IMR-90 (cell line): Measurements from ENCODE around the gene ATP5MK. TPM values are rescaled to one million over a fixed set of nuclear protein-coding genes. Genes with fewer than 3 reads are reported as not detected.

Source experiments
- ATAC-seq: fragments of 200-7000 bp; cut with Tn5 transposase; 2 replicates; pipeline ENCODE4 v1.9.1; 2020; ENCODE audit warnings: low read depth, mild to moderate bottlenecking, moderate library complexity
- BruUV-seq: library from RNA; stranded (reverse); fragments of 400-500 nt; replicated peaks from 2 replicates; lab custom pipeline; 2021; lab: Mats Ljungman, UMichigan
- CTCF ChIA-PET: fragments of 300-600 bp; formaldehyde crosslinking; extraction: SDS; loops from one replicate; lab custom pipeline; 2021; ENCODE audit warnings: antibody characterized with exemption; lab: Yijun Ruan, JAX
- POLR2A ChIA-PET: fragments of 300-600 bp; sonication (Branson Sonifier 250); formaldehyde crosslinking; loops from one replicate; lab custom pipeline; 2022; ENCODE audit warnings: antibody characterized with exemption; ENCODE audit not compliant: unreplicated experiment; lab: Charles Lee
- DNase-seq: peaks from one replicate; pipeline ENCODE4 v3.0.0; 2013
- H2AFZ ChIP-seq: replicated peaks from 2 replicates; pipeline ENCODE3; 2013; ENCODE audit warnings: low read length, mild to moderate bottlenecking; ENCODE audit not compliant: poor library complexity
- H2AK5ac ChIP-seq: 2 replicates; pipeline ENCODE4 v1.6.1; 2013; ENCODE audit warnings: low read depth, low read length, inconsistent platforms
- H2AK9ac ChIP-seq: replicated peaks from 2 replicates; pipeline ENCODE3; 2013; ENCODE audit warnings: mild to moderate bottlenecking, low read depth, low read length, moderate library complexity; ENCODE audit not compliant: poor library complexity
- H2BK120ac ChIP-seq: 2 replicates; pipeline ENCODE4 v1.6.1; 2013; ENCODE audit warnings: low read depth, low read length, inconsistent platforms
- H2BK15ac ChIP-seq: 3 replicates; pipeline ENCODE4 v1.6.1; 2013; ENCODE audit warnings: low read depth, low read length, inconsistent platforms
- H2BK20ac ChIP-seq: 2 replicates; pipeline ENCODE4 v1.6.1; 2013; ENCODE audit warnings: low read depth, mild to moderate bottlenecking, inconsistent platforms, low read length, moderate library complexity
- H2BK5ac ChIP-seq: 2 replicates; pipeline ENCODE4 v1.6.1; 2013; ENCODE audit warnings: mild to moderate bottlenecking, low read depth, low read length, inconsistent platforms; ENCODE audit not compliant: poor library complexity, severe bottlenecking
- H3K14ac ChIP-seq: replicated peaks from 2 replicates; pipeline ENCODE4 v1.6.1; 2013; ENCODE audit warnings: low read depth, low read length, inconsistent platforms
- H3K18ac ChIP-seq: 2 replicates; pipeline ENCODE4 v1.6.1; 2013; ENCODE audit warnings: low read depth, low read length, control low read depth
- H3K23ac ChIP-seq: 2 replicates; pipeline ENCODE4 v1.6.1; 2013; ENCODE audit warnings: low read depth, low read length, inconsistent platforms
- H3K27ac ChIP-seq: 2 replicates; pipeline ENCODE4 v1.5.1; 2013; ENCODE audit warnings: mild to moderate bottlenecking, control low read depth, low read length; ENCODE audit not compliant: insufficient read depth
- H3K27me3 ChIP-seq: 2 replicates; pipeline ENCODE4 v1.6.1; 2013; ENCODE audit warnings: low read length; ENCODE audit not compliant: control insufficient read depth, insufficient read depth
- H3K36me3 ChIP-seq: 2 replicates; pipeline ENCODE4 v1.6.1; 2013; ENCODE audit warnings: low read length, mixed read lengths; ENCODE audit not compliant: control insufficient read depth, insufficient read depth
- H3K4ac ChIP-seq: 2 replicates; pipeline ENCODE4 v1.6.1; 2013; ENCODE audit warnings: low read depth, low read length, inconsistent platforms
- H3K4me1 ChIP-seq: 2 replicates; pipeline ENCODE4 v1.6.1; 2013; ENCODE audit warnings: low read length, mixed read lengths; ENCODE audit not compliant: control insufficient read depth, insufficient read depth
- H3K4me2 ChIP-seq: 2 replicates; pipeline ENCODE4 v1.6.1; 2013; ENCODE audit warnings: low read depth, mild to moderate bottlenecking, control low read depth, low read length, moderate library complexity
- H3K4me3 ChIP-seq: 2 replicates; pipeline ENCODE4 v1.5.1; 2013; ENCODE audit warnings: low read depth, mild to moderate bottlenecking, control low read depth, low read length, moderate library complexity; ENCODE audit not compliant: insufficient read depth
- H3K56ac ChIP-seq: 2 replicates; pipeline ENCODE4 v1.6.1; 2013; ENCODE audit warnings: low read length, inconsistent platforms; ENCODE audit not compliant: insufficient read depth; ENCODE audit errors: extremely low read depth
- H3K79me1 ChIP-seq, 2 experiments: 2 replicates each; pipeline ENCODE4 v1.6.1; 2013; ENCODE audit warnings: low read length in 2 of 2, inconsistent platforms in 1 of 2, low read depth in 1 of 2
- H3K9ac ChIP-seq: 2 replicates; pipeline ENCODE4 v1.6.1; 2013; ENCODE audit warnings: low read depth, low read length, control low read depth
- H3K9me1 ChIP-seq: 2 replicates; pipeline ENCODE4 v1.6.1; 2013; ENCODE audit warnings: low read length, inconsistent platforms; ENCODE audit not compliant: insufficient read depth
- H3K9me3 ChIP-seq: 2 replicates; pipeline ENCODE4 v1.6.1; 2013; ENCODE audit warnings: low read length; ENCODE audit not compliant: control insufficient read depth, insufficient read depth
- H4K20me1 ChIP-seq: 2 replicates; pipeline ENCODE4 v1.6.1; 2013; ENCODE audit warnings: low read length, inconsistent platforms; ENCODE audit not compliant: insufficient read depth
- H4K5ac ChIP-seq: 2 replicates; pipeline ENCODE4 v1.6.1; 2013; ENCODE audit warnings: mild to moderate bottlenecking, low read depth, low read length, control low read depth
- H4K8ac ChIP-seq, 2 experiments: 2 replicates each; pipeline ENCODE4 v1.6.1; 2013; ENCODE audit warnings: low read depth in 2 of 2, low read length in 2 of 2, control low read depth in 1 of 2, inconsistent platforms in 1 of 2
- H4K91ac ChIP-seq: 2 replicates; pipeline ENCODE4 v1.6.1; 2013; ENCODE audit warnings: low read depth, low read length, inconsistent platforms; ENCODE audit not compliant: insufficient read depth
- BHLHE40 ChIP-seq: fragments of 150-350 bp; IDR thresholded peaks from 2 replicates; pipeline ENCODE4 v1.6.1; 2016; ENCODE audit warnings: mild to moderate bottlenecking, low read depth, low read length
- CHD1 ChIP-seq: IDR thresholded peaks from 2 replicates; pipeline ENCODE4 v1.6.1; 2012; ENCODE audit warnings: low read depth, low read length, improper control_type of control experiment
- CTCF ChIP-seq: conservative IDR thresholded peaks from 2 replicates; pipeline ENCODE4 v1.5.1; 2012; ENCODE audit warnings: mild to moderate bottlenecking, low read depth, low read length, improper control_type of control experiment
- ELK1 ChIP-seq: fragments of 150-350 bp; IDR thresholded peaks from 2 replicates; pipeline ENCODE4 v1.6.1; 2016; ENCODE audit warnings: low read depth, mild to moderate bottlenecking, low read length, moderate library complexity, borderline replicate concordance
- MAFK ChIP-seq: IDR thresholded peaks from 2 replicates; pipeline ENCODE4 v1.6.1; 2012; ENCODE audit warnings: low read depth, low read length, improper control_type of control experiment
- MXI1 ChIP-seq: IDR thresholded peaks from 2 replicates; pipeline ENCODE4 v1.6.1; 2012; ENCODE audit warnings: low read depth, mild to moderate bottlenecking, low read length, moderate library complexity, borderline replicate concordance
- NFE2L2 ChIP-seq: fragments of 150-350 bp; IDR thresholded peaks from 2 replicates; pipeline ENCODE4 v1.6.1; 2016; ENCODE audit warnings: low read depth, mild to moderate bottlenecking, low read length
- POLR2A ChIP-seq: IDR thresholded peaks from 2 replicates; pipeline ENCODE4 v1.6.1; 2012; ENCODE audit warnings: mild to moderate bottlenecking, low read depth, low read length
- RCOR1 ChIP-seq: IDR thresholded peaks from 2 replicates; pipeline ENCODE4 v1.6.1; 2012; ENCODE audit warnings: mild to moderate bottlenecking, low read length, improper control_type of control experiment; ENCODE audit not compliant: insufficient replicate concordance
- RFX5 ChIP-seq: IDR thresholded peaks from 2 replicates; pipeline ENCODE4 v1.8.0; 2012; ENCODE audit warnings: low read depth, mild to moderate bottlenecking, low read length, moderate library complexity
- WGBS, 2 experiments: methylation state at CpG; one replicate each; pipeline versions ENCODE4 v1.1.5 to v1.1.7; 2013; ENCODE audit warnings: missing lambda C conversion rate in 2 of 2; ENCODE audit not compliant: insufficient read length in 1 of 2; ENCODE audit errors: extremely low coverage in 2 of 2; 5-methylcytosine and 5-hydroxymethylcytosine counted together
- dilution Hi-C: fragments of 300-500 bp; cut with HindIII; formaldehyde crosslinking; loops from one replicate; pipeline ENCODE4 v1.14.3; 2018; ENCODE audit warnings: low sequenced_read_pairs; ENCODE audit not compliant: unreplicated experiment
- in situ Hi-C: fragments of 300-500 bp; cut with MboI; formaldehyde crosslinking; loops from 3 replicates; pipeline ENCODE4 v1.14.3; 2019; ENCODE audit warnings: low sequenced_read_pairs, inconsistent platforms, mixed read lengths
- intact Hi-C: fragments of 100-400 bp; cut with micrococcal nuclease; formaldehyde crosslinking; loops from 2 replicates; pipeline ENCODE4 v1.10.0; 2022
- polyA plus RNA-seq, 3 experiments: library from polyadenylated mRNA; depleted of rRNA; stranded (reverse); fragments of >200 nt; gene quantifications; 2 replicates each; pipeline ENCODE4 v1.2.3, GENCODE V29; 2012; ENCODE audit warnings: low replicate concordance in 1 of 3
- total RNA-seq: library from RNA; depleted of rRNA; stranded (reverse); fragments of >200 nt; gene quantifications from 2 replicates; pipeline ENCODE4 v1.2.3, GENCODE V29; 2012

The ATP5MK gene
- total and polyA plus RNA-seq, 2 of the 4 experiments (the other 2 are of a cell fraction) = 73.4 to 101 TPM

GRCh38 chr10:103445366-103445765 is 49.1 kb upstream of the ATP5MK start:
- TF ChIP-seq BHLHE40 = no peak
- TF ChIP-seq POLR2A = no peak
- TF ChIP-seq RCOR1 = no peak
- no peak for TF ChIP-seq CHD1
- TF ChIP-seq NFE2L2 = no peak
- TF ChIP-seq MXI1 = no peak
- no peak for TF ChIP-seq RFX5
- TF ChIP-seq CTCF = no peak
- no peak for TF ChIP-seq MAFK
- TF ChIP-seq ELK1 = no peak
- Histone ChIP-seq H3K4me3 (no peak overlapping the region), H4K8ac (no peak overlapping the region), H2BK15ac (no peak overlapping the region), H2BK120ac (no peak overlapping the region), H3K9me3 (no peaks in the 10 kb centered on the region), H3K27ac (no peak overlapping the region), H3K4me2 (no peak overlapping the region), H4K5ac (no peak overlapping the region), H3K4me1 (no peaks in the 10 kb centered on the region; the same call in 1 of the 2 replicates), H3K4ac (no peak overlapping the region), H2BK20ac (no peak overlapping the region), H2BK5ac (no peak overlapping the region), H3K36me3 (peaks cover 68% of the 10 kb centered on the region), H3K27me3 (no peaks in the 10 kb centered on the region), H3K23ac (no peak overlapping the region), H3K9me1 (peaks cover 2% of the 10 kb centered on the region; the same call in 1 of the 2 replicates), H3K56ac (no peak overlapping the region), H4K20me1 (peaks cover 12% of the 10 kb centered on the region; the same call in 1 of the 2 replicates), H2AK5ac (no peak overlapping the region), H2AFZ (no peak overlapping the region), H4K91ac (no peak overlapping the region), H3K79me1 (peaks cover 0 to 22% of the 10 kb centered on the region in 2 experiments; a peak in 1 of 4 replicates), H2AK9ac (no peak overlapping the region), H3K18ac (no peak overlapping the region), H3K14ac (no peak overlapping the region), H3K9ac (no peak overlapping the region)
- ATAC-seq (no peak), DNase-seq (no peak)
- POLR2A ChIA-PET = no interaction called here
- in situ Hi-C loops (no loop called here), intact Hi-C loops (no loop called here), dilution Hi-C loops (no loop called here)
- BruUV-seq = no TSS peak
- 88% methylated on average over 3 of the region's 9 CpGs; no CpG with 5 or more reads in 1 of the 2 experiments for WGBS, 2 experiments
- CTCF ChIA-PET = no interaction called here
